Measurements from ENCODE around the gene KIAA0232.
A peak's percentile ranks its signal among the peaks of the same experiment; 100 is the strongest.
"Not testable (repeated sequence)": the region's sequence is repeated elsewhere in the genome, so short reads cannot be mapped to it uniquely, and the experiment has no call there.

The KIAA0232 gene

DNA sequence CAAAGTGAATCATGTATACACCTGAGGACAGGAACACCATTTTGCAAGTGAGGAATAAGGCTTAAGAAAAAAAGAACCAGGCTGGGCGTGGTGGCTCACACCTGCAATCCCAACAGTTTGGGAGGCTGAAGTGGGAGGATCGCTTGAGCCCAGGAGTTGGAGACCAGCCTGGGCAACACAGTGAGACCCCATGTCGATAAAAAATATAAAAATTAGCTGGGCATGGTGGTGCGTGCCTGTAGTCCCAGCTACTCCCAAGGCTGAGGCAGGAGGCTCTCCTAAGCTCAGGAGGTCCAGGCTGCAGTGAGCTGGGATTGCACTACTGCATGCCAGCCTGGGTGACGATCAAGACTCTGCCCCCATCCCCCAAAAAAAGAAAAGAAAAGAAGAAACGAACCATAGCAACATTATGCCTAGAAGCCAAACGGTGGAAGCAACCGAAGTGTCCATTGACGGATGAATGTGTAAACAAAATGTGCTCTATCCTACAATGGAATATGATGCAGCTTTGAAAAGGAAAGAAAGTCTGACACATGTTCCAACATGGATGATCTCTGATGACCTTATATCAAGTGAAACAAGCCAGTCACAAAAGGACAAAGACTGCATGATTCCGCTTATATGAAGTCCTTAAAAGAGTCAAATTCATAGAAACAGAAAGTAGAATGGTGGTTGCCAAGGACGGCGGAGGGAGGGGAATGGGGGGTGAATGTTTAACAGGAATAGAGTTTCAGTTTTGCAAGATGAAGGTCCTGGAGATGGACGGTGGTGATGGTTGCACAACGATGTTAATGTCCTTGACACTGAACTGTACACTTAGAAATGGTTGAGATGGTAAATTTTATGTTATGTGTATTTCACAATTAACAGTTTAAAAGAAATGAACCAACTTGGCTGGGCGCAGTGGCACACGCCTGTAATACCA lies 8.6 kb upstream of the KIAA0232 start:
- no peak for DNase-seq (ENCODE audit: low spot score)

DNA sequence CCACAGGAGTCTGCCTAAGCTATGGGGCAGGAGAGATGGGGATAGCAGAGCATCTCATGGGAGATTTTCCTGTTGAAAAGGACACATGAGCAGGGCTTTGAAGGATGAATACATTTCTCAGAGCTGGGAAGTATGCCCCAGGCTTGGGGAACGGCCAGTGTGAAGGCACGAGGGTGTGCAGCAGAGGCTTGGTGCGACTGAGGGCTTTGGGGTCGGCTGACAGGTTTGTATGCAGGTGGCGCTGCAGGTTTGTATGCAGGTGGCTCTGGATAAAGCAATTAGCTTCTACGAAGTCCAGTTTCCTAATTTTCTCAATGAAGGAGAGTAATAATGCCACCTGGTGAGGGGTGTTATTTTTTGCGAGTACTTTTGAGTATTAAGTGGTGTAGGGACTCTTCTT lies 6.8 kb upstream of the KIAA0232 start:
- DNase-seq (ENCODE audit: low spot score) = no peak

GRCh38 chr4:6776920-6777635 lies 5.4 kb upstream of the KIAA0232 start:
- DNase-seq (ENCODE audit: low spot score) = no peak

GRCh38 chr4:6777636-6778281 lies 4.8 kb upstream of the KIAA0232 start:
- DNase-seq (ENCODE audit: low spot score) = no peak

DNA sequence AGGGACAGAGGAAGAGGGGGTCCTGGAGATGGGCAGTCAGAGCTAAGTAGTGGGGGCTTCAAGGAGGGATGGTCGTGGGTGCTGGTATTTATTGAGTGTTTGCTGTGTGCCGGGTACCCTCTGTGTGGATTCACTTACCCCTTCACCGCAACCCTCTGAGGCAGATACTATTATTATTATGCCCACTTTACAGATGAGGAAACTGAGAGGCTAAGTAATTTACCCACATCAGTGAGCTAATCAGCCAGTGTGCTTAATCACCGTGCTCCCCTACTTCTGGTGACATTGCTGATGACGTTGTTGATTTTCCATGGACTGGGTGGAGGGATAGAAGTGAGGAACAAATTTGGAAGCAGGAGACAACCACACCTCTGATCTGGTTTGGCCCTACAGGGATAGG lies 4.1 kb upstream of the KIAA0232 start:
- no peak for DNase-seq (ENCODE audit: low spot score)

DNA sequence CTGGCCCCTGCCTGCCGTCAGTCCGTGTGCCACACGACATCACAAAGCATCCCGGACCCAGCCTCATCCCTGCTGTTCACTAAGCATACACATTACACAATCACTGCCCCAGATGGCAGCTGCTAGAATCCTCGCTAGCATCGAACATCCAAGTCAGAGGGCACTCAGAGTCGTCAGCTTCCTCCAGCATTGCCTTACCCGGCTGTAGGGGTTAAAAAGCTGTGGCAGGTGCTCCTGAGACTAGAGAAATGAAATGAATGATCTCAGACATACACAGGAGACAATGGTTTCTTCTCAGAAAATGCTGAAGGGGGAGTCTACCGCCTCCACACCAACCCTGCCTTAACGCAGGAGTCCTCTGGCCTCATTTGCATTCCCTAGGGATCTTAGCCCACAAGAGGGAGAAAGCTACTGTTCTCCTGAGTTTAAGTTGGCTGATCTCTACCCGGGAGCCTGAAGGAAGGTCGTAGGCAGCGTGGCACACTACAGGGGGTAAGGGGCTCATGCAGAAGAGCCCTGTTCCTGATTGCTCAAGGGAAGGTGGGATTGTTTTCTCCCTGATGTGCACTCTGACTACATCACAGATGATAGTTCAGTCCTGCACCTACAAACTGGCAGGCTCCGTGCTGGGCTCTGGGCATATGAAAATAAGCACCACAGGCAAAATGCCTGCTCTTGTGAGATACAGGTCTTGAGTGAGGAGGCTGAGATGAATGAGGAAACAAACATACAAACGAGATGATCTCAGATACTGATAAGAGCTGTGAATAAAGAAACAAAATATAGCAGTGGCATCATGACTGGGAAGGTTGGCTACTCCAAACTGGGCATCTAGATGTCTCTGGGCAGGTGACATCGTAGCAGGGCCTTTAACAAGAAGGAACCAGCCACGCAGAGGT lies 2.6 kb upstream of the KIAA0232 start:
- no peak for DNase-seq (ENCODE audit: low spot score)

GRCh38 chr4:6781113-6781512 lies 1.4 kb upstream of the KIAA0232 start:
- no peak for DNase-seq (ENCODE audit: low spot score)

DNA sequence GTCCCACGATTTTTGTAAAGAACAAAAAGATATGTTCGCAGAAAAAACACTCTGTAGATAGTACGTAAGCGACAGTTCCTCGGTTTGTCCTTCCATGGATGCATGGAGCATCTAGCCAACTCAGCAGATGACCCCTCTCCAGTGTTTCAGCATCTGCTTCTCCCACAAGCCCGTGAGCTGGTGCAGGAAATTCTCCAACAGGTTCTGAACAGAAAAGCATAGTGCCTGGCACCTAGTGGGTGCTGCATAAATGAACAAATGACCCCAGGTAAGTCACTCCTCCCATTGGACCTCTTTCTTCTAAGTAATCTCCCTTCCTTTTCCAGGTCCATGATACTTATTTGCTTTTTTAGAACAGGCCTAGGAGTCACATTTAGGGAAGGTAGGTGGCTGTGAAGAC lies 966 bp upstream of the KIAA0232 start:
- DNase-seq (ENCODE audit: low spot score) = no peak

DNA sequence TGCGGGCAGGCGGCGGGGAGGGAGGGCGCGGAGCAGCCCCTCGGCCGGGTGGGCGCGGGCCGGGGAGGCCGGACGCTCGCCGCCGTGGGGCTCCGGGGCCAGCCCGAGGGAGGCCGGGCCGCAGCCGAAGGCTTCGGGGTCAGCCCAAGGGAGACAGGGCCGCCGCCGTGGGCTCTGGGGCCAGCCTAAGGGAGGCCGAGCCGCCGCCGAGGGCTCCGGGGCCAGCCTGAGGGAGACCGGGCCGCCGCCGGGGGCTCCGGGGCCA lies 251 bp downstream of the KIAA0232 start:
- DNase-seq (ENCODE audit: low spot score) = no peak

DNA sequence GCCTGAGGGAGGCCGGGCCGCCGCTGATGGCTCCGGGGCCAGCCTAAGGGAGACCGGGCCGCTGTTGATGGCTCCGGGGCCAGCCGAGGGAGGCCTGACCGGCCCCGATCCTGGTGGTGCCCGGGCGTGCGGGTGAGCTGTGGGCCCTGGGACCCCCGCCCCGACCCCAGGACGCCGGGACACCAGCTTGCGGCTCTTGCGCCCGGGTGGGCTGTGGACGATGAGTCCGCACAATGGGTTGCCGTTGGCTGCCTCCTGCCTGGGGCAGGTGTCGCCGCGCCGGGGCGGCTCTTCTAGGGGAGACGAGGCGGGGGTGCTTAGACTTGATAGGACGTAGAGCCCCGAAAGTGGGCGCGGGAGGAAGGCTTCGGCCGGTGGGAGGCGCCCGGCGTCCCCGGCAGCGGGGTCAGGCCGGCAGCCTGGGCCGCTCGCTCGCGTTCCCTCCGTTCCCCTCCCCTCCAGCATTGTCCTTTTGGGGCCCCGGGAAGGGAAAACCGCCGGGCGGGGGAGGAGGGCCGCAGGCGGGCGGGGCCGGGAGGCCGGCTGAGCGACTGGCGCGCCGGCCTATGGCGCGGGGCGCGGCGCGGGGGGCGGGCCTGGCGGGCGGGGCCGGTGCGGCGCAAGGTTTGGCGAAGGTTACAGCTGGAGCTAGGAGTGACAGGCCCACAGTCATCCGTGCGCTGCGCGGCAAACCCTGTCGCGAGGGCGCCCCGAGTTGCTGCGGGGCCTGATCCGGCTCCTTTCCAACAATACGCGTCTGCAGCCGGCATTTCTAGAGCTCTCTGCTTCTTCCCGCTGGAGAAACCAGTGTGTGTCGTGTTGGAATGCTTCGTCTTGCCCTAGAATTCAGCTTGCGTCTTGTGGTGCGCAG lies 819 bp downstream of the KIAA0232 start:
- peak; percentile 89 for DNase-seq (ENCODE audit: low spot score)

GRCh38 chr4:6785572-6785925 lies 3.0 kb downstream of the KIAA0232 start:
- no peak for DNase-seq (ENCODE audit: low spot score)

DNA sequence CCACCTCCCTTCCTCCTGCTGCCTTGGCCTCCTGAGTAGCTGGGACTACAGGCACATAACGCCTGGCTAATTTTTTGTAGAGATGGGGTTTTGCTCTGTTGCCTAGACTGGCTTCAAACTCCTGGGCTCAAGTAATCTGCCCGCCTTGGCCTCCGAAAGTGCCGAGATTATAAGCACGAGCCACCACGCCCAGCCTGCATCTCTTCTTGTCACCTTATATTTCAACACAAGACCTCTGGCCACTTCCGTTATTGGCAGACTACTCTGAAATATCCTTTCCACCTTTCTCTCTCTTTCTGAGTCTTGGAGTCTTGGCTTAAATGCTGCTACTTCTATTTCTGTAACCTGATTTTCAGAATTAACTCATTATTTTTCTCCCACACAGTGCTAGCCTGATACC lies 5.6 kb downstream of the KIAA0232 start:
- DNase-seq (ENCODE audit: low spot score) = peak; percentile 16

DNA sequence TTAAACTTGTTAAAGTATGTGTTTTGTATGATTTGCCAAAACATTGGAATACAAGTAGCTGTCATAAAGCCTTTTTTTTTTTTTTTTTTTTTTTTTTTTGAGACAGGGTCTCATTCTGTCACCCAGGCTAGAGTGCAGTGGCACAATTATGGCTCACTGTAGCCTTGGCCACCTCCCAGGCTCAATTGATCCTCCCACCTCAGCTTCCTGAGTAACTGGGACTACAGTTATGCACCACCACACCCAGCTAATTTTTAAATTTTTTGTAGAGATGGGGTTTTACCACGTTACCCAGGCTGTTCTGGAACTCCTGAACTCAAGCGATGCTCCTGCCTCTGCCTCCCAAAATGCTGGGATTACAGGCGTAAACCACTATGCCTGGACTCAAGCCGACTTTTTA lies 8.7 kb downstream of the KIAA0232 start:
- not testable (repeated sequence) for DNase-seq (ENCODE audit: low spot score)

DNA sequence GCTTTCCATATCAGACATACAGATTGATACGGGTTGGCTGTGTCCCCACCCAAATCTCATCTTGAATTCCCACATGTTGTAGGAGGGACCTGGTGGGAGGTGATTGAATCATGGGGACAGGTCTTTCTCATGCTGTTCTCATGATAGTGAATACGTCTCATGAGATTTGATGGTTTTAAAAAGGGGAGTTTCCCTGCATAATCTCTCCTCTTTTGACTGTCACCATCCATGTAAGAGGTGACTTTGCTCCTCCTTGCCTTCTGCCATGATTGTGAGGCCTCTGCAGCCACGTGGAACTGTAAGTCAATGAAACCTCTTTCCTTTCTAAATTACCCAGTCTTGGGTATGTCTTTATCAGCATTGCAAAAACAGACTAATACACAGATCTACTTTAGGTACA lies 9.3 kb downstream of the KIAA0232 start:
- DNase-seq (ENCODE audit: low spot score) = not testable (repeated sequence)

DNA sequence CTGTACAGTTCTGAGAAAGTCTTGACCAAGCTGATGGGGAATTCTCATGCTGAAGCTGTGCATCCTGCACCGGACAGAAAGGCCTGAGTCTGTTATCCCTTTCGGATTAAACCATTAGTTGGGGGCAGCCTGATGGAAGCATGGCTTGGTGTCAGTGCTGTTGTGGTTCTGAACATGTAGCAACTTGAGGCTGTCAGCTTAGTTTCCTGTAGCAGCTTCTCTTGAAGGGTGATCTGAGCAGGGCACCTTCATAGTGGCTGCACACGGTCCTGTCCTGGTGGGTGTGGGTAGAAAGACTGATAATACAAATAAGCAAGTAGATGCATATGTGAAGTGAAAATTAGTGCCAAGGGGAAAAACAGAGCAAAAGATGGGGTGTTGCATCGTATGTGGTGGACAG lies 11.7 kb downstream of the KIAA0232 start:
- DNase-seq (ENCODE audit: low spot score) = no peak

- no peak for DNase-seq (ENCODE audit: low spot score)
Measured at GRCh38 chr4:6795821-6796220, 13.3 kb downstream of the KIAA0232 start.

DNA sequence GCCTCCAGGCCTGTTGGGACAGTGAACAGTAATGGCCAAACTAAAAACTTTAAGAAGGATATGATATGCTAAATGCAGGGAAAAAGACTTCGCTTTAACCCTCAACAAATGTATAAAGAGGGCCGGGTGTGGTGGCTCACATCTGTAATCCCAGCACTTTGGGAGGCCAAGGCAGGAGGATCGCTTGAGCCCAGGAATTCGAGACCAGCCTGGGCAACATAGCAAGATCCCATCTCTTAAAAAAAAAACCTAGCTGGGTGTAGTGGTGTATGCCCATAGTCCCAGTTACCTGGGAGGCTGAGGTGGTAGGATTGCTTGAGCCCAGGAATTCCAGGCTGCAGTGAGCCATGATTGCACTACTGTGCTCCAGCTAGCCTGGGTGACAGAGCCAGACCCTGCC lies 14.8 kb downstream of the KIAA0232 start:
- not testable (repeated sequence) for DNase-seq (ENCODE audit: low spot score)

- DNase-seq (ENCODE audit: low spot score) = no peak
Measured at GRCh38 chr4:6799091-6799490, 16.6 kb downstream of the KIAA0232 start.

DNA sequence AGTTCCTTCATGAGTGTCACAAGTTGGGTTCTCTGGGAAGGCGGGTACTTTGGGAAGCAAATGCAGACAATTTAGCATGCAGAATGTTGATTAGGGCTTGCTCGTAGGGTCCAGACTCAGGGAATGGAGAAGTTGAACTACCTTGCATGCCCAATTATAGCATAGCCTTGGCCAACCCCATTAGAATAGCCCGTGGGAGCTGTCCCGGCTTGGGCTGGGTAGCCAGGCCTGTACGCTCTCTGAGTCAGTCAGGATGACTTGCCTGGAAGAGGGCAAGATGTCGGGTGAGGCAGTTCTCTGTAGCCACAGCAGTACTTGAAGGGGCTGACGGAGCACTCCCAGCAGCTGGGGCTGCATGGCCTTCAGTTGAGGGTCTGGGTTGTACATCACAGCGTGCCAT lies 19.5 kb downstream of the KIAA0232 start:
- no peak for DNase-seq (ENCODE audit: low spot score)

- no peak for DNase-seq (ENCODE audit: low spot score)
Measured at GRCh38 chr4:6802626-6803025, 20.1 kb downstream of the KIAA0232 start.

GRCh38 chr4:6803246-6803645 lies 20.7 kb downstream of the KIAA0232 start:
- no peak for DNase-seq (ENCODE audit: low spot score)

Data from activated CD4-positive, alpha-beta T cell treated with anti-CD3 and anti-CD28 coated beads, Interleukin-2, Interleukin-4, amounts not matched to agents 100 ng/mL and 50 ng/mL, durations not matched to agents 16 hours and 8 hours (primary cell).